GM21390 (cell line): ENCODE results near the gene ASH1L.
"Not testable (repeated sequence)": the region's sequence is repeated elsewhere in the genome, so short reads cannot be mapped to it uniquely, and the experiment has no call there.

Experiments
- ATAC-seq: cut with Tn5 transposase; IDR thresholded peaks from one replicate; pipeline ENCODE4 v1.9.1; 2021; ENCODE audit not compliant: unreplicated experiment

The ASH1L gene

DNA sequence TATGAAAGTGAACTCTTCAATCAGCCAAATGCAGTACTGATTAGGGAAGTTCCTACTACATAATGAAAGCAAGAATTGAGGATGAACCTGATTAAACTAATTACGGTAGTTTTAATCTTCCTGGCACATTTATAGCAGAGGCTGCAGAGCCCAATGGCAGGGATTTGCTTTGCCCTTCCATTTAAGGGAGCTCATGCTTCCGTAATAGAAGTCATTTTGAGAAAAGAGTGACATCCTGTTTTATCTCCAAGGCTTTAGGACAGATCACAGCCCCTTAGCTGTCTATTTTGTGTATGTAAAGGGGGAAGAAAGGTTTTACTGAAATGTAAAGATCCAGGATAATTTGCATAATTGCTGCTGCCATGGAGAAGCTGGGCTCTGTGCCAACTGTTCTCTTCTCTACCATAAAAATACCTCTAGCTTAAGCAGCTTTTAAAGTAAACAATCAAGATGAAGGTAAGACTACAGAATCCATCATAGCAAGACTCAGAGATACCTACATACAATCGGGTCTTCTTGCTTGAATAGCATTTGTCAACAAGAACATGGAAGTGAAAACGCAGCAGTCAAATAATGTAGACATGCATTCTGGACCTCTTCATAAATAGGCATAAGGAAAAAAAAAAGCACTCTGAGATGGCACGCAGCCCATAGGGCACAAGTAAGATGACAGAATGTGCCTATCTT lies 62.5 kb downstream of the ASH1L start:
- ATAC-seq = no peak

DNA sequence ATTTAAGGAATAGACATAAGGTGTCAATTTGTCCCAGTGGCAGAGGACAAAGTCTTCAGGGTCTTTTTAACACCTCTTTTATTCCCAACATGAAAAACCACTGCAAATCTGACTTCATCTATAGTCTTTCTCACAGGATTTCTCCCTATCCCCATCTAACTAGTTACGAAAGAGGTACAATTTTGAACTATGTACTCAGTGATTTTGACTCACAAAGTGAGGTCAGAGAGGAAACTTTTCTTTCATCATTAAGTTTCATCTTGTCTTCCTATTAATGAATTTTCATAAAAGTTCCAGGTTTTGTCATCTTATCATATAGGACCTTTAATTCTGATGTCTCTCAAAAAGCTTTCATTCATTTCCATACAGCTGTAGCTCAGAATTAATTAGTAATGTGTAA lies 63.3 kb downstream of the ASH1L start:
- no peak for ATAC-seq

DNA sequence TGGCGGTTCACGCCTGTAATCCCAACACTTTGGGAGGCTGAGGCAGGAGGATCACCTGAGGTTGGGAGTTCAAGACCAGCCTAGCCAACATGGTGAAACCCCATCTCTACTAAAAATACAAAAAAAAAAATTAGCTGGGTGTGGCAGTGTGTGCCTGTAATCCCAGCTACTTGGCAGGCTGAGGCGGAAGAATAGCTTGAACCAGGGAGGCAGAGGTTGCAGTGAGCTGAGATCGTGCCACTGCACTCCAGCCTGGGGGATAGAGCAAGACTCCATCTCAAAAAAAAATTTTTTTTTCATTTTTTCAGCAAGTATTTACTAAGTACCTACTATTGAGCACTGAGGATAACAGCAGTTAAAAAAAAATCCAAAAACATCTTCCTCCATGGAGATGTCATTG lies 69.0 kb downstream of the ASH1L start:
- not testable (repeated sequence) for ATAC-seq

DNA sequence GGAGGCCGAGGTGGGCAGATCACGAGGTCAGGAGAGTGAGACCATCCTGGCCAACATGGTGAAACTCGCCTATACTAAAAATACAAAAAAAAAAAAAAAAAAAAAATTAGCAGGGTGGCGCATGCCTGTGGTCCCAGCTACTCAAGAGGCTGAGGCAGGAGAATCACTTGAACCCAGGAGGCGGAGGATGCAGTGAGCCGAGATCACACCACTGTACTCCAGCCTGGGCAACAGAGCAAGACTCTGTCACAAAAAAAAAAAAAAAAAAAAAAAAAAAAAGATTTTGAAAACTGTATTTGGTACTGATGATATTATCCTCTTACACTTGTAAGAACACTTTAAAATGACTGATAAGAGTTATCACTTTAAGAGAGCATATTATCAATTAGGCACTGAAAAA lies 74.2 kb downstream of the ASH1L start:
- ATAC-seq = not testable (repeated sequence)

DNA sequence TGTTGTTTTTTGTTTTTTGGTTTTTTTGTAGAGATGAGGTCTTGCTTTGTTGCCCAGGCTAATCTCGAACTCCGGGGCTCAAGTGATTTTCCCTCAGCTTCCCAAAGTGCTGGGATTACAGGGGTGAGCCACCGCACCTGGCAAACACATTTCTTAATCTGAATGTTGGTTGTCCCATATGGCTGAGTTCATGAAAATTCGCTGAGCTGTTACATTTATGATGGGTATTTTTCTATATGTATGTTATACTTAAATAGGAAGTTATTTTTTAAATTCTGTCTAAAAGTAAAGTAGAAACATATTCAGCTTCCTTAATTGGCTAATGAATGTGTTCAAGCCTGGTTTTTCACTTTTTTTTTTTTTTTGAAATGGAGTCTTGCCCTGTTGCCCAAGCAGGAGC lies 75.1 kb downstream of the ASH1L start:
- no peak for ATAC-seq

GRCh38 chr1:155486952-155487351 lies 75.7 kb downstream of the ASH1L start:
- not testable (repeated sequence) for ATAC-seq

GRCh38 chr1:155485945-155486344 lies 76.7 kb downstream of the ASH1L start:
- ATAC-seq = no peak

- ATAC-seq = no peak
Measured at GRCh38 chr1:155485222-155485621, 77.4 kb downstream of the ASH1L start.

GRCh38 chr1:155481741-155482241 lies 80.8 kb downstream of the ASH1L start:
- no peak for ATAC-seq

GRCh38 chr1:155479205-155479604 lies 83.4 kb downstream of the ASH1L start:
- no peak for ATAC-seq

GRCh38 chr1:155478270-155478852 lies 84.2 kb downstream of the ASH1L start:
- ATAC-seq = no peak

GRCh38 chr1:155474146-155474545 lies 88.5 kb downstream of the ASH1L start:
- ATAC-seq = no peak

DNA sequence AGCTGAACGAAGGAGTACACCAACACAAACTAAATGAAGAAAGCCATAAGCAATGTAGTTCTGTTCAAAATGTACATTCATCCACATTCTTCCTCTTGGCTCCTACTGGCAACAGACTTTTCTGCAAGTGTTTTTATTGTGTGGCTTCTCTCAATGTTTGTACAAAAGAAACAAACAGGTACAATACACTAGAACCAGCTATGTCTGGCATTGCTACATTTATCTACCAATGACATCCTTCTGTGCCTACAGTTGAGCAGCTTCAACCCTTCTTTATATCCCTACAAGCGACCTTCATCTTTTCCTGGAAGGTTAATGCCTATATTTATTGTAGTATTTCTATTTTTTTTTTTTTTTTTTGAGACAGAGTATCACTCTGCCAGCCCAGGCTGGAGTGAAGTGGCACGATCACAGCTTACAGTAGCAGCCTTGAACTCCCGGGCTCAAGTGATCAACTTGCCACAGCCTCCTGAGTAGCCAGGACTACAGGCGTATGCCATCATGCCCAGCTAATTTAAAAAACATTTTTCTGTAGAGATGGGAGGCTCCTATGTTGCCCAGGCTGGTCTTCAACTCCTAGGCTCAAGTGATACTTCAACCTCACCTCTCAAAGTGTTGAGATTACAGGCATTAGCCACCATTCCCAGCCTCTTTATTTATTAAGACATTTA lies 89.3 kb downstream of the ASH1L start:
- ATAC-seq = no peak

- no peak for ATAC-seq
Measured at GRCh38 chr1:155472491-155473083, 90.0 kb downstream of the ASH1L start.

- ATAC-seq = no peak
Measured at GRCh38 chr1:155471891-155472290, 90.7 kb downstream of the ASH1L start.

- no peak for ATAC-seq
Measured at GRCh38 chr1:155471026-155471425, 91.6 kb downstream of the ASH1L start.

DNA sequence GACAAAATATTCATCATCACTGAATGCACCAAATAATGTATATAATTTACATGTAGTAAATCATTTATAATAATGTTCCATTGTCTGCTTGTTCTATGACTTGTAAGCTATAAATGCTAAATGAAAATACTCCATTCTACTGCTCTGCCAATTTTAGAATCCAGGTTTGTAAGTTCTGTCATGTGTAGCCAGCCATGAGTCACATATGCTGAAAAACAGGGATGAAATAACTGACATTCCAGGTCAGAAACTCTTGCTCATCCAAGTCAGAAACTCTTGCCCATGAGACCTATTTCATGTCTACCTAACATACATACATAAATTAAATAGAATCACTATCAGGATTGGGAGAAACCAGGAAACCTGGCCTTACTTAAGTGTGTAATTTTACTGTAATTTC lies 95.6 kb downstream of the ASH1L start:
- ATAC-seq = no peak

DNA sequence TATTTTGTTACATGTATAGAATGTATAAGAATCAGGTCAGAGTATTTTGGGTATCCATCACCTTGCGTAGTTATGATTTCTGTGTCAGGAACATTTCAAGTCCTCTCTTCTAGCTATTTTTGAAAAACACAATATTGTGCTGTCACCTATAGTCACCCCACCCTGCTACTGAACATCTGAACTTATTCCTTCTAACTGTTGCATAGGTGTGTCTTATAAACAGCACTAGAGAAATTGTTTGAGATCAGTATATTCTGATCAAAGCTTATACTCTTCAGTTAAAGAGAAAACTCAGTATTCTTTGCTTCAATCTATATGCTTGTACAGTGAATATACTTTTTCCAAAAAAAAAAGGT lies 96.0 kb downstream of the ASH1L start:
- no peak for ATAC-seq

DNA sequence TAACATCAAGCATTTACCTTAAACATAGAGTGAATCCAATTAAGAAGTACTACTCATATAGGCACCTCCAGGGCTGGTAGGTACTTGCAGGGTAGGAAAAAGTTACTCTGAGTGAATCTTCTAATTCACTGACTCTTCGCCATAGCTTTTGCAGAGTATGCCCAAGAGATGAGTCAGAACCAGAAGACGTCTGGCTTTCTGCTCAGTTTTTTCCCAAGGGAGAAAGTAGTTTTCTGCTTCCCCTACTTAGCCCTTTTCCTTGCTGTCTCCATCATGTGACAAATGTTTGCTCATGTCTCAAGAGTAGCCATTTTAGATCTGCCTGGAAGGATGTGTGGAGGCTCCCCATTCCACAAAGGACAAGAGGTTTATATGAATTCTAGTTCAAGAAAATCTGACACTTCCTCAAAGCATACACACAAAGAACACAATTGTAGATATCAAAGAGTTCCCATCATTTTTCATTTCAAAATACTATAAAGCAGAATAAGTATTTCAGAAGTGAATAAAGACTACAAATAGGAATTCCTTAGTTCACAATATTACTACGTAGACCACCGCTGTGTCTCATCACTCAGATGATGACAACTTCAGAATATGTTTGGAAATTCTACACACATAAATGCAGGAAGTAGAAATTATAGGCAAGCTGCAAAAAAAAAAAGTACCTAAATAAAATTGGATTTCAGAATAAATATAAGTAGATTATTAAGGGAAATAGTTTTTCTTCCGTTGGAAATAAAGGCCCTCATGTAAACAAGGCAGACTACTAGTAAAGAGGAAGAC lies 98.5 kb downstream of the ASH1L start:
- no peak for ATAC-seq

DNA sequence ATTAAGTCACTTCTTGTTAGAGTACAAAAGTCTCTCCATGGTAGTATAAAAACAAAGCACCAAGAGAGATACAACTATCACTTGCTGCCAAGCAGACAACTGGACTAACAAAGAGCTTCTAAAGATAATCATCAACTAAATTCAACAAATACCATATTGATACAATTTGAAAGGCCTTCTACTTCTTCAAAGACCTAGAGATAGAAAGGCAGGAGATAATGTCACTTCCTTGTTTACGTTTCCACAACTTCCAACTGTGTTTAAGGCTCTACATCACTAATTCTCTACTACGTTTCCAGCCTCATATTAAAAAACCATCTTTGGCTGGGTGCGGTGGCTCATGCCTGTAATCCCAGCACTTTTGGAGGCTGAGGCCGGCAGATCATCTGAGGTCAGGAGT lies 104.5 kb downstream of the ASH1L start:
- ATAC-seq = no peak

- ATAC-seq = no peak
Measured at GRCh38 chr1:155457266-155457665, 105.3 kb downstream of the ASH1L start.
